Fibroblast of skin of right biceps (primary cell): ENCODE measurements around the gene KIF27.

Experiments
- DNase-seq: peaks from one replicate; pipeline ENCODE4 v3.0.0-alpha.2; 2013

KIF27 gene

GRCh38 chr9:83800236-83801033 lies 120.8 kb downstream of the KIF27 start:
- no peak for DNase-seq

DNA sequence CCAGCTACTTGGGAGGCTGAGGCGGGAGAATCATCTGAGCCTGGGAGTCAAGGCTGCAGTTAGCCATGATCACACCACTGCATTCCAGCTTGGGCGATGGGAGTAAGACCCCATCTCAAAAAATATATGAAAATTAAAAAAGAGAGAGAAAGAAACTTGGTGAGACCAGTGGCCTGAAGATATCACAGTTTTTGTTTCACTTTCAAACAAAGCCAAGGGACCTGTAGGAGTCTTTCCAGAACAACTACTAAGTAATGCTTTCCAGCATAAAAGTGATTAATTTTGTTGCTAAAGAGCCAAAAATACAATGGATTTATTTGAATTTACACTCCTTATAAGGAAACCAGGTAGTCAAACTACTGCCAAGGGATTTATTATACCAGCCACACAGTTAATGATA lies 127.2 kb downstream of the KIF27 start:
- DNase-seq = no peak

DNA sequence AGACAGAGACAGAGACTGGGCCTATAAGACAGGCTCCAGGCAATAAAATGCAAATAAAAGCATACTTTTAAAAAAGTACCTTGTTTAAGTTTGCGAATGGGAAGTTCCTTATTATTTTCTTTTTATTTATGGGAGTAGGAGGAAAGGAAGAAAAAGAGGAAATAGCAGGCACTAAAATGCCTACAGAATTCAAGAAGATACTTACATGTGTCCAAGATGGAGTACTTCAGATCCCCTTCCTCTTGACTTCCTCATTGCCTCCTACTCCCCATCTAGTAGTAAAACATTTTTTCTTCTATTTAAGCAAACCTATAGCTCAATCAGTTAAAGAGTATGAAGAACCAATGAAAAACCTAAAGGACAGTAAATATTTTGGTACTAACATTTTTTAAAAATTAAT lies 128.5 kb downstream of the KIF27 start:
- no peak for DNase-seq
